Left lung (tissue), 10 donors: ENCODE measurements around the gene WNT5A. TPM values are rescaled to one million over a fixed set of nuclear protein-coding genes. Genes with fewer than 3 reads are reported as not detected.

Experiments
- ATAC-seq: fragments of 200-7000 bp; cut with Tn5 transposase; one replicate; pipeline ENCODE4 v1.9.1; 2020; ENCODE audit warnings: moderate library complexity
- DNase-seq, 4 donors: peaks; one replicate each; pipeline ENCODE4 v3.0.0-alpha.2; 2013 to 2020
- H3K27ac ChIP-seq, 2 donors: fragments of 200-600 bp; sonication (generic) in 1 of 2; one replicate each; pipeline versions ENCODE4 v1.5.0 to v1.8.0; 2020 to 2021
- H3K27me3 ChIP-seq, 2 donors: fragments of 200-600 bp; sonication (generic) in 1 of 2; one replicate each; pipeline versions ENCODE4 v1.5.0 to v1.8.0; 2020 to 2021
- H3K36me3 ChIP-seq, 2 donors: fragments of 200-600 bp; sonication (generic) in 1 of 2; one replicate each; pipeline versions ENCODE4 v1.5.0 to v1.8.0; 2020 to 2021
- H3K4me1 ChIP-seq, 2 donors: fragments of 200-600 bp; one replicate each; pipeline ENCODE4 v1.8.0; 2021
- H3K4me3 ChIP-seq, 2 donors: fragments of 200-600 bp; sonication (generic) in 1 of 2; one replicate each; pipeline versions ENCODE4 v1.5.0 to v1.8.0; 2020 to 2021; ENCODE audit warnings: mild to moderate bottlenecking in 1 of 2
- H3K9me3 ChIP-seq, 2 donors: fragments of 200-600 bp; sonication (generic) in 1 of 2; one replicate each; pipeline versions ENCODE4 v1.5.0 to v1.8.0; 2020 to 2021
- intact Hi-C, 2 donors: fragments of 100-400 bp; cut with DNase I; formaldehyde crosslinking; loops; one replicate each; pipeline versions ENCODE4 v1.11.2 to v1.14.2; 2022
- polyA plus RNA-seq, 6 donors: library from polyadenylated mRNA; unstranded; fragments of 120-200 nt; gene quantifications; one replicate each; pipeline ENCODE4 v1.2.1, GENCODE V29; 2013; ENCODE audit not compliant: insufficient read length in 6 of 6
- total RNA-seq, 2 donors: library from RNA; stranded (reverse); fragmentation: NEBNext Ultra II Directional; extraction: Animal tissue kit (Norgen Biotek cat#: 25700); gene quantifications; one replicate each; pipeline ENCODE4 v1.2.1, GENCODE V29; 2021
- TF ChIP-seq, protein P1 (sequence below), 2 donors: fragments of 200-600 bp; sonication (generic) in 1 of 2; IDR thresholded peaks; one replicate each; pipeline versions ENCODE4 v1.5.0 to v1.8.0; 2021; ENCODE audit warnings: antibody characterized with exemption in 2 of 2
- donor health status: DM: no; HTN: yes; CAD: no.
- donor health status: DM: no; HTN: no; CAD: no.

The WNT5A gene
- total and polyA plus RNA-seq, 8 donors, result 11.1 to 27.0 (median 19.2) TPM

GRCh38 chr3:55486101-55486856 lies 827 bp downstream of the WNT5A start:
- ATAC-seq (peak; percentile 37), DNase-seq (peak; percentile 49 to 87 (median 65))
- Histone ChIP-seq H3K9me3 (no peaks in the 10 kb centered on the region), H3K27me3 (peaks cover 18 to 100% of the 10 kb centered on the region in 2 donors), H3K36me3 (no peaks in the 10 kb centered on the region), H3K4me1 (peaks cover 8 to 18% of the 10 kb centered on the region in 2 donors), H3K4me3 (peak overlapping the region; percentile 58 to 66), H3K27ac (peak overlapping the region; percentile 65 to 72)
- TF ChIP-seq, protein P1, sequence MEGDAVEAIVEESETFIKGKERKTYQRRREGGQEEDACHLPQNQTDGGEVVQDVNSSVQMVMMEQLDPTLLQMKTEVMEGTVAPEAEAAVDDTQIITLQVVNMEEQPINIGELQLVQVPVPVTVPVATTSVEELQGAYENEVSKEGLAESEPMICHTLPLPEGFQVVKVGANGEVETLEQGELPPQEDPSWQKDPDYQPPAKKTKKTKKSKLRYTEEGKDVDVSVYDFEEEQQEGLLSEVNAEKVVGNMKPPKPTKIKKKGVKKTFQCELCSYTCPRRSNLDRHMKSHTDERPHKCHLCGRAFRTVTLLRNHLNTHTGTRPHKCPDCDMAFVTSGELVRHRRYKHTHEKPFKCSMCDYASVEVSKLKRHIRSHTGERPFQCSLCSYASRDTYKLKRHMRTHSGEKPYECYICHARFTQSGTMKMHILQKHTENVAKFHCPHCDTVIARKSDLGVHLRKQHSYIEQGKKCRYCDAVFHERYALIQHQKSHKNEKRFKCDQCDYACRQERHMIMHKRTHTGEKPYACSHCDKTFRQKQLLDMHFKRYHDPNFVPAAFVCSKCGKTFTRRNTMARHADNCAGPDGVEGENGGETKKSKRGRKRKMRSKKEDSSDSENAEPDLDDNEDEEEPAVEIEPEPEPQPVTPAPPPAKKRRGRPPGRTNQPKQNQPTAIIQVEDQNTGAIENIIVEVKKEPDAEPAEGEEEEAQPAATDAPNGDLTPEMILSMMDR (IDR thresholded peaks at IDR 0.05), result no peak
- intact Hi-C loops, result loop anchor here in 1 of 2 donors (10.0 kb wide), 1 partner anchor 259 kb away; no protein-coding TSS in a partner anchor

DNA sequence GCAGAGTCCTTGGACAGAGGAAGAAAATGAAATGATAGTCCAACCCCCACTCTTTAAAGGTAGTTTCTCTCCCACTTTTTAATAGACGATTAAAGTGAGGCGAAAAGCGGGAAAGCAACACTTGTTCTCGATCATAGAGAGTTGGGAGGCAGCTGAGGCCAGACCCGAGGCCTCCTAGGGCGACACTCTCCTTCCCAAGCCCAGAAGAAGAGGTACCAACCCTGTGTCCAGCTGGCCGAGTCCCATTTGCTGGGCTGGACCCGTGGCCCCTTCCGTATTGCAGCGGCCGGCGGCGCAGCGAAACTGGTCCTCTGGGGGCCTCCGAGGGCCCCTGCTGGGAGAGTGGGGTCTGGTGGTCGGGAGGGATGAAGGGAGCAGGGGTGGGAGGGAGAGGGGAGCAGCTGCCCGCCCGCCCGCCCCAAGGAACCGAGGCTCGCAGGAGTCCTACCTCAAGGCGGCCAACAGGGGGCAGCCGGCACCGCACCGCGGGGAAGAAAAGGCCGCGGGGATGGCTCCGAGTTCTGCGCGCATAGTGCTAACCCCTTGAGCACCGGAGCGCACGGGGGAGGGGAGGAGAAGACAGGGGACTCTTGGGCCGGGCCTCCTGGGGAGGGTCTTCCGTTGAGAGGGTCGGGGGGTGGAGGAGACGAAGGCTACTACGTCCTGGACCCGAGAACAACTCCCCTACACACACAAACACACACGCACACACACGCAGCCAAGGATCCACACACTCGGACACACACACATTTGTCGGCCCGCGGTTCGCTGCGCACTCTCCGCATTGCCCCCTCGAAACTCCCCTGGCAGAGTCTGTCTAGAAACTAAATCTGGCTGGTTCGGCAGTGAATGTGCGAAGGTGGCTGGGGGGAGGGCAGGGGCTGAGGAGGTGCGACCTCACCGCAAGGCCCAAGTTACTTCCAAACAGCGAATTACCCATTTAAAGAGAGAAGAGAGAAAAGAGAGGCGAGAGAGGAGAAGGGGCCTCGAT lies 2.0 kb downstream of the WNT5A start:
- DNase-seq (peak; percentile 75 to 90 (median 82)), ATAC-seq (peak; percentile 80)
- intact Hi-C loops, result loop anchor here in 1 of 2 donors (10.0 kb wide), 1 partner anchor 260 kb away; no protein-coding TSS in a partner anchor
- Histone ChIP-seq H3K4me1 (peaks cover 8 to 18% of the 10 kb centered on the region in 2 donors), H3K9me3 (no peaks in the 10 kb centered on the region), H3K27me3 (peaks cover 18 to 100% of the 10 kb centered on the region in 2 donors), H3K4me3 (peak overlapping the region; percentile 58 to 66), H3K27ac (peak overlapping the region; percentile 65 to 72), H3K36me3 (no peaks in the 10 kb centered on the region)
- TF ChIP-seq, protein P1 (IDR thresholded peaks at IDR 0.05), result peak; percentile 70 to 78

DNA sequence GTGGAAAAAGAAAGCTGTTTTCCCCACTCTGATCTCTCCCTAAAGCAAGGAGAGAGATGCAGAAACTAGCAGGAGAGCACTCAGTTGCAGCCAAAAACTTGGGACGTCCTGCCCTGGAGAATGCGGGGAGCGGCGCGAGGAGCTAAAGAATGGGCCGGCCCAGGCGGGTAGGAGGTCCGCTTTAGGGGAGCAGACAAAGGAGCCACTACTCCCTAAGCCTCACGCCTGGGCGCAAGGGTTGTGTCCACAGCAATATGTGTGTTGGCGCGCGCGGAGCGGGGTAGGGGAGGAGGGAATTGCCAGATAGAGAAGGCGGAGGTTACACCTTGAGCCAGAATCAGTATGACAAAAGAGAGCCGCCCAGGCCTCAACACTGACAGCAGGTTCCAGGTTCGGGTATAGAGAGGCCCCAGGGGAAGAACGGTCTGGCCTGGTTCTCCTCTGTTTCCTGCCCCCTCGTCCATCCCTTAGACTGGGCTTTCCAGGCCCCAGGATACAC lies 2.9 kb downstream of the WNT5A start:
- Histone ChIP-seq H3K9me3 (no peaks in the 10 kb centered on the region), H3K27me3 (peaks cover 18 to 100% of the 10 kb centered on the region in 2 donors), H3K27ac (no peak overlapping the region), H3K4me1 (peaks cover 5 to 18% of the 10 kb centered on the region in 2 donors), H3K4me3 (no peak overlapping the region), H3K36me3 (no peaks in the 10 kb centered on the region)
- DNase-seq (no peak), ATAC-seq (no peak)
- TF ChIP-seq, protein P1 (IDR thresholded peaks at IDR 0.05), result no peak
- intact Hi-C loops, result loop anchor here in 1 of 2 donors (10.0 kb wide), 1 partner anchor 261 kb away; no protein-coding TSS in a partner anchor

- H3K36me3 ChIP-seq, result no peaks in the 10 kb centered on the region
- H3K4me1 ChIP-seq, result peaks cover 5 to 15% of the 10 kb centered on the region in 2 donors
- H3K27ac ChIP-seq, result no peak overlapping the region
- TF ChIP-seq, protein P1 (IDR thresholded peaks at IDR 0.05), result no peak
- intact Hi-C loops, result loop anchor here in 1 of 2 donors (10.0 kb wide), 1 partner anchor 261 kb away; no protein-coding TSS in a partner anchor
- peaks cover 14 to 98% of the 10 kb centered on the region in 2 donors for H3K27me3 ChIP-seq
- H3K9me3 ChIP-seq, result no peaks in the 10 kb centered on the region
- ATAC-seq, result no peak
- H3K4me3 ChIP-seq, result no peak overlapping the region
- DNase-seq, result no peak
Measured at GRCh38 chr3:55483196-55484095, 3.7 kb downstream of the WNT5A start.
